WERI-Rb-1 (cell line): ENCODE results near the gene SPTLC3.

Experiments
- DNase-seq: peaks from one replicate; pipeline ENCODE4 v3.0.0-alpha.2; 2020
- H3K27ac ChIP-seq: fragments of 250-450 bp; sonication (Bioruptor Pico); 2 replicates; pipeline ENCODE4 v1.5.1; 2020; ENCODE audit warnings: mild to moderate bottlenecking, moderate library complexity
- H3K27me3 ChIP-seq: fragments of 250-450 bp; sonication (Bioruptor Pico); 2 replicates; pipeline ENCODE4 v1.5.1; 2021; ENCODE audit warnings: mild to moderate bottlenecking, low read depth, moderate library complexity; ENCODE audit not compliant: insufficient read depth, severe bottlenecking
- H3K36me3 ChIP-seq: fragments of 250-450 bp; sonication (Bioruptor Pico); 2 replicates; pipeline ENCODE4 v1.5.1; 2020; ENCODE audit warnings: mild to moderate bottlenecking, moderate library complexity
- H3K4me3 ChIP-seq: 2 replicates; pipeline ENCODE4 v1.5.1; 2011; ENCODE audit warnings: low read depth, mild to moderate bottlenecking, control low read depth, low read length
- H3K9me3 ChIP-seq: fragments of 250-450 bp; sonication (Bioruptor Pico); 2 replicates; pipeline ENCODE4 v1.5.1; 2021; ENCODE audit warnings: mild to moderate bottlenecking, moderate library complexity; ENCODE audit not compliant: severe bottlenecking
- TF ChIP-seq, protein P1 (sequence below): IDR thresholded peaks from 2 replicates; pipeline ENCODE4 v1.5.1; 2011; ENCODE audit warnings: low read depth, mild to moderate bottlenecking, control low read depth, inconsistent platforms, low read length

Gene SPTLC3

DNA sequence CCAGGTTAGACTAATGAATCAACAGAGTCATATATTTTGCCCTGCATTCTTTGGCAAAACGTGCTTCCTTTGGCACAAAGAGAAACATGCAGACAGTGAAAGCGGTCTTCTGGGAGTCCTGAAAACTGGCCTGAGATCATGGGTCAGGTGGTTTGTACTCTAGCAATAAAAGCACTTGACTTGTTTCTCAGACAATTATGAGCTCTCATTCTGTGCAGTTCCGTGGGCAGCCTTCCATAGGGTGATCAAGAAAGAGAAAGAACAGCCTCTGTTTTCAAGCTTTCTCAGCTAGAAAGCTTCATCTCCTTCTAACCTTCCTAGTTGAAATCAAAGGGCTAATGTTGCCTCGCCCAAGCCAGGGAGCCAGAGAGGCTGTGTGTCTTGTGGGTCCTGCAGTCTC is 149.6 kb downstream of the SPTLC3 start:
- no peaks in the 10 kb centered on the region for H3K9me3 ChIP-seq
- no peaks in the 10 kb centered on the region for H3K27me3 ChIP-seq
- TF ChIP-seq, protein P1, sequence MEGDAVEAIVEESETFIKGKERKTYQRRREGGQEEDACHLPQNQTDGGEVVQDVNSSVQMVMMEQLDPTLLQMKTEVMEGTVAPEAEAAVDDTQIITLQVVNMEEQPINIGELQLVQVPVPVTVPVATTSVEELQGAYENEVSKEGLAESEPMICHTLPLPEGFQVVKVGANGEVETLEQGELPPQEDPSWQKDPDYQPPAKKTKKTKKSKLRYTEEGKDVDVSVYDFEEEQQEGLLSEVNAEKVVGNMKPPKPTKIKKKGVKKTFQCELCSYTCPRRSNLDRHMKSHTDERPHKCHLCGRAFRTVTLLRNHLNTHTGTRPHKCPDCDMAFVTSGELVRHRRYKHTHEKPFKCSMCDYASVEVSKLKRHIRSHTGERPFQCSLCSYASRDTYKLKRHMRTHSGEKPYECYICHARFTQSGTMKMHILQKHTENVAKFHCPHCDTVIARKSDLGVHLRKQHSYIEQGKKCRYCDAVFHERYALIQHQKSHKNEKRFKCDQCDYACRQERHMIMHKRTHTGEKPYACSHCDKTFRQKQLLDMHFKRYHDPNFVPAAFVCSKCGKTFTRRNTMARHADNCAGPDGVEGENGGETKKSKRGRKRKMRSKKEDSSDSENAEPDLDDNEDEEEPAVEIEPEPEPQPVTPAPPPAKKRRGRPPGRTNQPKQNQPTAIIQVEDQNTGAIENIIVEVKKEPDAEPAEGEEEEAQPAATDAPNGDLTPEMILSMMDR: no peak
- no peak overlapping the region for H3K4me3 ChIP-seq
- H3K27ac ChIP-seq: no peak overlapping the region
- H3K36me3 ChIP-seq: no peaks in the 10 kb centered on the region
- no peak for DNase-seq

DNA sequence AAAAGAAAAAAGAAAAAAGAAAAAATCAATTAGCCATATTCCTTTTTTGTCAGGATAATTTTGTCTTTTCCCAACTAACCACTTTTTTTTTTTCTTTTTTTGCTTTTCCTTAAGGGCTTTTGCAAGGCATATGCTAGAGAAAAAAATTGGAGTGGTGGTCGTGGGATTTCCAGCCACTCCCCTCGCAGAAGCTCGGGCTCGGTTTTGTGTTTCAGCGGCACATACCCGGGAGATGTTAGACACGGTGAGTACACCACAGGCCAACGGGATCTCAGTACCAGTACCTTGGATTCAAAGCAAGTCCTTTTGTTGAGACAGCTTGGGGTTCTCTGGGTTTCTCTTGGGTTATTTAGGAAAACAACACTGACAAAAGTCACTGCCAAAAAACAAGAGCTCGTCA is 151.1 kb downstream of the SPTLC3 start:
- H3K36me3 ChIP-seq: no peaks in the 10 kb centered on the region
- H3K27me3 ChIP-seq: no peaks in the 10 kb centered on the region
- no peak overlapping the region for H3K4me3 ChIP-seq
- no peak overlapping the region for H3K27ac ChIP-seq
- H3K9me3 ChIP-seq: no peaks in the 10 kb centered on the region
- DNase-seq: no peak
- TF ChIP-seq, protein P1: no peak

DNA sequence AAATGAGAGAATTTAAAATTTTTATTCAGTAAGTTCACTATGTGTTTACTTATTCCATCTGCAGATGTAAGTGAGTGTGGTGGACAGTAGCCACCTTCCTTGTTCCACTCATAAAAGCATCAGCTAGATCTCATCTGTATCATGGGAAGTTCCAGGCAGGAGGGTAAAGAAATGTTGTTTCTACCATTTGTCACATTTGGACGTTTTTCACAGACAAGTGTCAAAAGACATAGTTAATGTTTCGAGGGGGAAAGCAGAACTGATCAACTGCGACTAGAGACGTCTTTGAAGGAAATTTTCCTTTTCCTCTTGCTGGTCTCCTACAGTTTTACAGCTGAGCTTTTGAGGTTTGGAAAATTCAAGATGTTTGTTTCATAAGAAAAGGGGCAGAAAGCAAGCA is 156.4 kb downstream of the SPTLC3 start:
- Histone ChIP-seq H3K36me3 (no peaks in the 10 kb centered on the region), H3K27ac (no peak overlapping the region), H3K4me3 (no peak overlapping the region), H3K27me3 (no peaks in the 10 kb centered on the region), H3K9me3 (no peaks in the 10 kb centered on the region)
- TF ChIP-seq, protein P1: no peak
- DNase-seq: no peak

DNA sequence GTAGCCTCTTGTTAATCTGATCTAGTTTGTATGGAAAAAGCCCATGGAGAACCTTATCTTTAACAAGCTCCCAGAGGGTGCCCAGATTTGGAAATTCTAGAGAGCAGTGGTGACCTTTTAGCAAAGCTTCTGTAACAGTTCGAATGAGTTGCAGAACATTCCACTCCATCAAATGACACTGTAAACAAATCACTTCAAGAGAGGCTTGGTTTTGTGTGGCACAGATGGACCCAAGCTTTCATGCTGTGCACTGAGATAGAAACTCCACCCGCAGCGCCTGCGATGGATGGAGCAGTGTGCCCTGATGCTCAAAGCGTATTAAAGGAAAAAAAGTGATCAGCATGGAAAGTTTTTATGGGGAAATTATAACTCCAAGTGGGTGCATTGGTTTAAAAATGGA is 157.2 kb downstream of the SPTLC3 start:
- Histone ChIP-seq H3K36me3 (no peaks in the 10 kb centered on the region), H3K27ac (no peak overlapping the region), H3K27me3 (no peaks in the 10 kb centered on the region), H3K4me3 (no peak overlapping the region), H3K9me3 (no peaks in the 10 kb centered on the region)
- TF ChIP-seq, protein P1: no peak
- DNase-seq: no peak

DNA sequence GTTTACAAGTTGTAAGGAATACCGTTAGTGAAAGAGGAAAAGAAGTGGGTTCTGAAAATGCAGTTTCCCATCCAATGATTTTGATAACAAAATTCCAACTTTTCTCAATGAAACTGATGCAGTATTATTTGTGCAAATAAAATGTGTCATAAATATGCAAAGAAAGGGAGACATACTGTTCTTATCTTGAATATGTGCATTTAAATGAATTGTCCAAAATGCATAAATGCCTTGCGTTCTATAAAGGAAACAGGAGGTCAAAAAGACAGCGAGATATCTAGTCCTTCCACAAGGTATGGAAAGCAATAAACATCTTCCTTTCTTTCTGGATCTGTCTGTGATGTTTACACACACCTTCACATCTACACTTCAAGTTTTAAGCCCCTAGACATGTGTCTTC is 157.7 kb downstream of the SPTLC3 start:
- Histone ChIP-seq H3K4me3 (no peak overlapping the region), H3K27ac (no peak overlapping the region), H3K27me3 (no peaks in the 10 kb centered on the region), H3K9me3 (no peaks in the 10 kb centered on the region), H3K36me3 (no peaks in the 10 kb centered on the region)
- DNase-seq: no peak
- TF ChIP-seq, protein P1: no peak

DNA sequence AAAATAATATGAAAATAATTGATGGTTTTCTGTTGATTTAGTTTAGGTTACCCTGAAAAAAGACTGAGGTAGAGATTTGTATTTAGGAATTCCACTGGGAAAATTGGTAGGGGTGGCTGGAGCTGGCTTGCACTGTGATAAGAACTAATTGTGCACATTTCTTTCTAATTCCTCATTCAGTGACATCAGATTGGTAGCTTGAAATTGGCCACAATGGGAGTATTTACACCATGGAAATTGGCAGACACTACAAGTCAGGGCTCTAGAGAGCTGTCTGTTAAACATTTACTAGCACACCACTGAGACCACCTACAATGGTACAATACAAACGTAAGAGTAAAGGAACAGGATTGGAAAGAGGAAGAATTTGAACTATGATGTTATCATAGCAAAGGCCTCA is 160.3 kb downstream of the SPTLC3 start:
- H3K4me3 ChIP-seq: no peak overlapping the region
- no peak overlapping the region for H3K27ac ChIP-seq
- H3K36me3 ChIP-seq: no peaks in the 10 kb centered on the region
- no peaks in the 10 kb centered on the region for H3K9me3 ChIP-seq
- no peak for DNase-seq
- TF ChIP-seq, protein P1: no peak
- H3K27me3 ChIP-seq: no peaks in the 10 kb centered on the region
